Colon (tissue), 2 donors: ENCODE measurements around the gene ZG16B.

Experiments
- FAIRE-seq: peaks from 2 replicates; lab custom pipeline; 2012; peaks lifted over from hg19 to GRCh38; lab: Jason Lieb, UNC
- donor health status: control.
- donor health status: control.

ZG16B gene

GRCh38 chr16:2829501-2830354, at the start of gene ZG16B:
TSS of gene ZG16B (plus strand) at chr16:2830303. CDS start at chr16:2830442, 139 bp downstream.
- no peak for FAIRE-seq

- FAIRE-seq = no peak
Measured at GRCh38 chr16:2782583-2783351, 47.3 kb upstream of the ZG16B start.

- FAIRE-seq = no peak
Measured at GRCh38 chr16:2783581-2784357, 46.3 kb upstream of the ZG16B start.

- no peak for FAIRE-seq
Measured at GRCh38 chr16:2784358-2785100, 45.6 kb upstream of the ZG16B start.

- FAIRE-seq = no peak
Measured at GRCh38 chr16:2785101-2785991, 44.8 kb upstream of the ZG16B start.

GRCh38 chr16:2786061-2786825, 43.9 kb upstream of the ZG16B start:
- no peak for FAIRE-seq

- FAIRE-seq = no peak
Measured at GRCh38 chr16:2786826-2787151, 43.3 kb upstream of the ZG16B start.

GRCh38 chr16:2787406-2787805, 42.7 kb upstream of the ZG16B start, which contains the start of gene PRSS33:
TSS of gene PRSS33 (minus strand) at chr16:2787560. CDS start at chr16:2786547, 1,013 bp downstream.
- no peak for FAIRE-seq

- FAIRE-seq = no peak
Measured at GRCh38 chr16:2787961-2788360, 42.1 kb upstream of the ZG16B start.

GRCh38 chr16:2790631-2791030, 39.5 kb upstream of the ZG16B start:
- no peak for FAIRE-seq

GRCh38 chr16:2791174-2791573, 38.9 kb upstream of the ZG16B start:
- no peak for FAIRE-seq

GRCh38 chr16:2792940-2793339, 37.2 kb upstream of the ZG16B start:
- no peak for FAIRE-seq

GRCh38 chr16:2795395-2796143, 34.5 kb upstream of the ZG16B start:
- FAIRE-seq = no peak

GRCh38 chr16:2798723-2799204, 31.3 kb upstream of the ZG16B start:
- no peak for FAIRE-seq

- no peak for FAIRE-seq
Measured at GRCh38 chr16:2799205-2799858, 30.8 kb upstream of the ZG16B start.

GRCh38 chr16:2799859-2800226, 30.3 kb upstream of the ZG16B start:
- peak; percentile 38 for FAIRE-seq

- no peak for FAIRE-seq
Measured at GRCh38 chr16:2803545-2804195, 26.4 kb upstream of the ZG16B start.

- no peak for FAIRE-seq
Measured at GRCh38 chr16:2804728-2805127, 25.4 kb upstream of the ZG16B start.
